Ramos (cell line): ENCODE results near the gene PCBP4.

Source experiments
- in situ Hi-C: fragments of 300-500 bp; cut with MboI; formaldehyde crosslinking; loops from one replicate; pipeline ENCODE4 v1.14.3; 2022; ENCODE audit warnings: low sequenced_read_pairs; ENCODE audit not compliant: unreplicated experiment

The PCBP4 gene

GRCh38 chr3:51958603-51959521 lies 8.4 kb downstream of the PCBP4 start:
- in situ Hi-C loops: no loop called here

GRCh38 chr3:51957520-51958205 lies 9.6 kb downstream of the PCBP4 start:
- in situ Hi-C loops: no loop called here

GRCh38 chr3:51955893-51956770 lies 11.1 kb downstream of the PCBP4 start:
- in situ Hi-C loops: no loop called here

GRCh38 chr3:51955175-51955892 lies 11.9 kb downstream of the PCBP4 start, which contains the start of gene GPR62:
GPR62 (plus strand) TSS chr3:51955381; CDS start chr3:51955653, 272 bp downstream.
- in situ Hi-C loops: no loop called here

- in situ Hi-C loops: no loop called here
These were observed 12.5 kb downstream of the PCBP4 start for GRCh38 chr3:51954713-51955112.

- in situ Hi-C loops: no loop called here
These were observed 13.1 kb downstream of the PCBP4 start for GRCh38 chr3:51954105-51954504.

- in situ Hi-C loops: no loop called here
These were observed 13.8 kb downstream of the PCBP4 start for GRCh38 chr3:51953445-51953844.

- in situ Hi-C loops: no loop called here
These were observed 16.4 kb downstream of the PCBP4 start for GRCh38 chr3:51950899-51951298.

GRCh38 chr3:51949121-51949520 lies 18.1 kb downstream of the PCBP4 start:
- in situ Hi-C loops: no loop called here

- in situ Hi-C loops: no loop called here
These were observed 19.2 kb downstream of the PCBP4 start for GRCh38 chr3:51948016-51948580.

GRCh38 chr3:51947215-51947900 lies 19.9 kb downstream of the PCBP4 start:
- in situ Hi-C loops: no loop called here

GRCh38 chr3:51946796-51947195 lies 20.5 kb downstream of the PCBP4 start:
- in situ Hi-C loops: no loop called here

- in situ Hi-C loops: no loop called here
These were observed 21.1 kb downstream of the PCBP4 start for GRCh38 chr3:51945926-51946705.

GRCh38 chr3:51945031-51945840 lies 22.0 kb downstream of the PCBP4 start:
- in situ Hi-C loops: no loop called here

- in situ Hi-C loops: no loop called here
These were observed 22.7 kb downstream of the PCBP4 start for GRCh38 chr3:51944451-51945021.

GRCh38 chr3:51943451-51944391 lies 23.5 kb downstream of the PCBP4 start:
- in situ Hi-C loops: no loop called here
